Uterus (tissue), 2 donors: ENCODE data around the gene GNB1.

Experiments used
- POLR2A ChIP-seq, 2 donors: fragments of 450-650 bp; IDR thresholded peaks; one replicate each; pipeline ENCODE4 v1.6.1; 2016; ENCODE audit warnings: antibody characterized with exemption in 2 of 2, mild to moderate bottlenecking in 1 of 2, moderate library complexity in 1 of 2
- TF ChIP-seq, protein P1 (sequence below), 4 experiments: fragments of 200-600 bp in 2 of 4; fragments of 450-650 bp in 2 of 4; sonication (generic) in 2 of 4; IDR thresholded peaks; one replicate each; pipeline ENCODE4 v1.5.1; 2016 to 2019; ENCODE audit warnings: antibody characterized with exemption in 4 of 4, mild to moderate bottlenecking in 2 of 4, moderate library complexity in 1 of 4

GRCh38 chr1:1804301-1804700 lies 86.6 kb downstream of the GNB1 start:
- TF ChIP-seq, protein P1, sequence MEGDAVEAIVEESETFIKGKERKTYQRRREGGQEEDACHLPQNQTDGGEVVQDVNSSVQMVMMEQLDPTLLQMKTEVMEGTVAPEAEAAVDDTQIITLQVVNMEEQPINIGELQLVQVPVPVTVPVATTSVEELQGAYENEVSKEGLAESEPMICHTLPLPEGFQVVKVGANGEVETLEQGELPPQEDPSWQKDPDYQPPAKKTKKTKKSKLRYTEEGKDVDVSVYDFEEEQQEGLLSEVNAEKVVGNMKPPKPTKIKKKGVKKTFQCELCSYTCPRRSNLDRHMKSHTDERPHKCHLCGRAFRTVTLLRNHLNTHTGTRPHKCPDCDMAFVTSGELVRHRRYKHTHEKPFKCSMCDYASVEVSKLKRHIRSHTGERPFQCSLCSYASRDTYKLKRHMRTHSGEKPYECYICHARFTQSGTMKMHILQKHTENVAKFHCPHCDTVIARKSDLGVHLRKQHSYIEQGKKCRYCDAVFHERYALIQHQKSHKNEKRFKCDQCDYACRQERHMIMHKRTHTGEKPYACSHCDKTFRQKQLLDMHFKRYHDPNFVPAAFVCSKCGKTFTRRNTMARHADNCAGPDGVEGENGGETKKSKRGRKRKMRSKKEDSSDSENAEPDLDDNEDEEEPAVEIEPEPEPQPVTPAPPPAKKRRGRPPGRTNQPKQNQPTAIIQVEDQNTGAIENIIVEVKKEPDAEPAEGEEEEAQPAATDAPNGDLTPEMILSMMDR (IDR thresholded peaks at IDR 0.05) = no peak
- TF ChIP-seq POLR2A (IDR thresholded peaks at IDR 0.05) = no peak
